GM12878 (cell line): ENCODE measurements around the gene HSBP1L1. TPM values are rescaled to one million over a fixed set of nuclear protein-coding genes. Genes with fewer than 3 reads are reported as not detected.

Experiments
- ATAC-seq: fragments of 200-7000 bp; cut with Tn5 transposase; 3 replicates; pipeline ENCODE4 v1.9.1; 2020; ENCODE audit warnings: mild to moderate bottlenecking, moderate library complexity
- BruUV-seq: library from RNA; stranded (reverse); fragments of 400-500 nt; replicated peaks from 2 replicates; lab custom pipeline; 2021; lab: Mats Ljungman, UMichigan
- CTCF ChIA-PET: fragments of 300-600 bp; sonication (Branson Sonifier 250); formaldehyde crosslinking; extraction: SDS; loops from one replicate; lab custom pipeline; 2021; ENCODE audit warnings: inconsistent platforms; lab: Yijun Ruan, JAX
- POLR2A ChIA-PET: fragments of 350-600 bp; formaldehyde crosslinking; extraction: SDS; loops from one replicate; lab custom pipeline; 2021; ENCODE audit warnings: inconsistent platforms; lab: Charles Lee
- RAD21 ChIA-PET: fragments of 300-600 bp; sonication (Branson Sonifier 250); formaldehyde crosslinking; loops from one replicate; lab custom pipeline; 2023; ENCODE audit warnings: antibody characterized with exemption; ENCODE audit not compliant: unreplicated experiment; lab: Charles Lee
- SMC1A ChIA-PET: fragments of 300-600 bp; sonication (Branson Sonifier 250); formaldehyde crosslinking; loops from one replicate; lab custom pipeline; 2023; ENCODE audit not compliant: unreplicated experiment, uncharacterized antibody; lab: Charles Lee
- DNase-seq: peaks from one replicate; pipeline ENCODE4 v3.0.0-alpha.2; 2011; ENCODE audit warnings: low read depth, low spot score
- FAIRE-seq: peaks from 3 replicates; lab custom pipeline; 2011; peaks lifted over from hg19 to GRCh38; lab: Jason Lieb, UNC
- H2AFZ ChIP-seq: 2 replicates; pipeline ENCODE4 v1.6.0; 2011; ENCODE audit warnings: low read depth, low read length, control low read depth; ENCODE audit not compliant: control insufficient read depth
- H3K27ac ChIP-seq: 2 replicates; pipeline ENCODE4 v1.5.1; 2011; ENCODE audit warnings: control low read depth; ENCODE audit not compliant: control insufficient read depth, insufficient read depth
- H3K27me3 ChIP-seq, 2 experiments: replicated peaks in 1 of 2; 2 replicates each; pipeline versions ENCODE4 v1.6.0 to v1.6.1; 2011; ENCODE audit warnings: low read length in 1 of 2; ENCODE audit not compliant: control insufficient read depth in 2 of 2, insufficient read depth in 2 of 2
- H3K36me3 ChIP-seq, 2 experiments: 2 replicates each; pipeline ENCODE4 v1.5.1; 2011; ENCODE audit warnings: low read length in 1 of 2; ENCODE audit not compliant: control insufficient read depth in 2 of 2, insufficient read depth in 2 of 2
- H3K4me1 ChIP-seq: 2 replicates; pipeline ENCODE4 v1.6.1; 2011; ENCODE audit warnings: mild to moderate bottlenecking, low read length, moderate library complexity, mixed read lengths; ENCODE audit not compliant: control insufficient read depth, insufficient read depth
- H3K4me2 ChIP-seq: 2 replicates; pipeline ENCODE4 v1.6.0; 2011; ENCODE audit warnings: control low read depth; ENCODE audit not compliant: control insufficient read depth, insufficient read depth
- H3K4me3 ChIP-seq: fragments of 200-600 bp; sonication (generic); 2 replicates; pipeline ENCODE4 v1.5.1; 2016
- H3K79me2 ChIP-seq: 2 replicates; pipeline ENCODE4 v1.6.0; 2011; ENCODE audit warnings: low read length; ENCODE audit not compliant: control insufficient read depth, insufficient read depth
- H3K9ac ChIP-seq: 2 replicates; pipeline ENCODE4 v1.8.0; 2011; ENCODE audit warnings: low read length, control low read depth, mixed read lengths; ENCODE audit not compliant: control insufficient read depth, insufficient read depth
- H3K9me3 ChIP-seq: replicated peaks from 3 replicates; pipeline ENCODE4 v1.5.1; 2011; ENCODE audit warnings: mild to moderate bottlenecking, low read length; ENCODE audit not compliant: control insufficient read depth, insufficient read depth
- H4K20me1 ChIP-seq: 2 replicates; pipeline ENCODE4 v1.6.0; 2011; ENCODE audit not compliant: control insufficient read depth, insufficient read depth
- BCL11A ChIP-seq: IDR thresholded peaks from 2 replicates; pipeline ENCODE4 v1.6.1; 2011; ENCODE audit warnings: low read depth, low read length
- CHD1 ChIP-seq: IDR thresholded peaks from 2 replicates; pipeline ENCODE4 v1.6.1; 2012; ENCODE audit warnings: low read depth, low read length, improper control_type of control experiment
- CREB1 ChIP-seq: IDR thresholded peaks from 2 replicates; pipeline ENCODE4 v1.6.1; 2012; ENCODE audit warnings: low read depth, mild to moderate bottlenecking, inconsistent platforms
- EZH2 ChIP-seq: IDR thresholded peaks from 2 replicates; pipeline ENCODE4 v1.6.1; 2012; ENCODE audit warnings: low read depth, mild to moderate bottlenecking, control low read depth, inconsistent platforms, low read length, borderline replicate concordance; ENCODE audit not compliant: control insufficient read depth
- KAT2A ChIP-seq: conservative IDR thresholded peaks from 2 replicates; pipeline ENCODE4 v1.6.1; 2011; ENCODE audit warnings: low read depth, low read length; ENCODE audit not compliant: control insufficient read depth
- MYC ChIP-seq: IDR thresholded peaks from 2 replicates; pipeline ENCODE4 v1.6.1; 2011; ENCODE audit warnings: mild to moderate bottlenecking, low read length, moderate library complexity, inconsistent platforms; ENCODE audit not compliant: insufficient read depth, insufficient replicate concordance, insufficient read length, severe bottlenecking
- NBN ChIP-seq: fragments of 450-650 bp; IDR thresholded peaks from 2 replicates; pipeline ENCODE4 v1.6.1; 2016
- RAD51 ChIP-seq: fragments of 450-650 bp; IDR thresholded peaks from 2 replicates; pipeline ENCODE4 v1.6.1; 2016; ENCODE audit warnings: moderate library complexity, mild to moderate bottlenecking, inconsistent platforms
- WGBS: methylation state at CpG from one replicate; pipeline ENCODE4 v1.1.6; 2016; ENCODE audit warnings: low lambda C conversion rate; ENCODE audit not compliant: insufficient replicate concordance, insufficient coverage; ENCODE audit errors: missing lambda C conversion rate; 5-methylcytosine and 5-hydroxymethylcytosine counted together
- in situ Hi-C: fragments of 300-500 bp; cut with MboI; formaldehyde crosslinking; loops from 9 replicates; pipeline ENCODE4 v1.14.3; 2018; ENCODE audit warnings: mixed read lengths
- intact Hi-C: fragments of 100-400 bp; cut with micrococcal nuclease; formaldehyde crosslinking; loops from one replicate; pipeline ENCODE4 v1.14.2; 2022; ENCODE audit not compliant: unreplicated experiment
- polyA plus RNA-seq, 11 experiments: library from polyadenylated mRNA; depleted of rRNA in 4 of 11; unstranded in 6 of 11; stranded (reverse) in 5 of 11; fragments of >200 nt; fragmentation: Nextera tagmentation in 4 of 11; fragmentation: Illumina TruSeq in 1 of 11; extraction: Ambion mirVana in 4 of 11; extraction: Trizol in 1 of 11; gene quantifications; 1 replicate in 1 of 11; 2 replicates in 10 of 11; pipeline versions ENCODE4 v1.2.1 to v1.2.3, GENCODE V29; 2011 to 2016; ENCODE audit warnings: inconsistent platforms in 2 of 11, missing spikeins in 2 of 11, low read depth in 1 of 11
- total RNA-seq, 4 experiments: library from RNA; depleted of rRNA in 3 of 4; stranded (reverse); fragments of >200 nt in 3 of 4; fragmentation: Illumina TruSeq in 1 of 4; extraction: Trizol in 1 of 4; gene quantifications; 2 replicates each; pipeline versions ENCODE4 v1.2.1 to v1.2.3, GENCODE V29; 2013 to 2021
- TF ChIP-seq, protein P1 (sequence below): IDR thresholded peaks from 2 replicates; pipeline ENCODE4 v1.6.1; 2011; ENCODE audit warnings: low read depth, low read length, improper control_type of control experiment, borderline replicate concordance
- TF ChIP-seq, protein P2 (sequence below): fragments of 450-650 bp; IDR thresholded peaks from 2 replicates; pipeline ENCODE4 v1.6.1; 2017; ENCODE audit warnings: low read depth, mild to moderate bottlenecking, moderate library complexity
- TF ChIP-seq, protein P3 (sequence below): IDR thresholded peaks from 2 replicates; pipeline ENCODE4 v1.6.1; 2011; ENCODE audit warnings: low read depth, mild to moderate bottlenecking, low read length, moderate library complexity, borderline replicate concordance; ENCODE audit errors: extremely low read depth

The HSBP1L1 gene
- total and polyA plus RNA-seq, 10 of the 15 experiments (the other 5 are each of a cell fraction or from before 2014, with no cell fraction given), result 0.97 to 14.0 (median 6.9) TPM; not detected in 1

DNA sequence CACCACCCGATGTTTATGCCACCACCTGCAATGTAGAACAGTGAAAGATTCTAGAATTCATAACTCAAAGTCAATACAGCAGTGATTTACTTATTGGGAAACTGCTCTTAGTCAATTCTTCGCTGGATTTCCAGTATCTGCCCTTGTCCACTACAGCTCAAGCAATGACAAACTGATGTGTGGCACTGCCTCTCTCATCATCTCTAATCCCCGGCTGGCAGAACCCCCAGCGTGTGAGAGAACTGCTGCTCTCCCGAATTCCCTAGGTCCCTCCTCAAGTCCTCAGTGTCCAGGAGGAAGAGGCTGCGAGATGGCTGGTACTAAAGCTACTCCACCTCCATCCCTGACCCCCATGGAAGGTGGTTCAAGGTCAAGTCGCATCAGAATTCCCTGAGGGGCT, 22.3 kb downstream of the HSBP1L1 start:
- no peaks in the 10 kb centered on the region; the same call in 1 of the 2 replicates for H3K4me1 ChIP-seq
- H2AFZ ChIP-seq, result no peak overlapping the region
- H3K9ac ChIP-seq, result peak overlapping the region; percentile 93
- ChIA-PET CTCF (interaction anchor here (0.9 to 1.7 kb wide), 9 partner anchors 13 to 275 kb away, joined by 3 to 9 read pairs (median 4); partner anchors contain the start of gene RBFA), POLR2A (interaction anchor here (0.6 to 1.1 kb wide), 2 partner anchors 23 to 115 kb away, joined by 3 to 4 read pairs; no protein-coding TSS in a partner anchor), SMC1A (interaction anchor here (1.2 to 2.2 kb wide), 7 partner anchors 14 to 590 kb away, joined by 3 to 13 read pairs (median 3); partner anchors contain the start of genes HSBP1L1 and SLC66A2), RAD21 (interaction anchor here (1.0 to 2.1 kb wide), 2 partner anchors 23 to 37 kb away, joined by 4 to 9 read pairs; partner anchors contain the start of gene HSBP1L1)
- H4K20me1 ChIP-seq, result peaks cover 8% of the 10 kb centered on the region; the same call in 1 of the 2 replicates
- no TSS peak for BruUV-seq
- peak overlapping the region; percentile 72 for H3K4me3 ChIP-seq
- H3K36me3 ChIP-seq, result peaks cover 2 to 7% of the 10 kb centered on the region in 2 experiments; a peak in 3 of 4 replicates
- no peak overlapping the region; the same call in 1 of the 2 replicates for H3K27ac ChIP-seq
- FAIRE-seq (no peak), ATAC-seq (no peak), DNase-seq (no peak)
- intact Hi-C loops (loop anchor here (5.0 to 10.0 kb wide), 5 partner anchors 34 to 304 kb away; partner anchors contain the start of genes KCNG2, RBFA and SLC66A2), in situ Hi-C loops (no loop called here)
- TF ChIP-seq KAT2A, result no peak
- TF ChIP-seq, protein P1, sequence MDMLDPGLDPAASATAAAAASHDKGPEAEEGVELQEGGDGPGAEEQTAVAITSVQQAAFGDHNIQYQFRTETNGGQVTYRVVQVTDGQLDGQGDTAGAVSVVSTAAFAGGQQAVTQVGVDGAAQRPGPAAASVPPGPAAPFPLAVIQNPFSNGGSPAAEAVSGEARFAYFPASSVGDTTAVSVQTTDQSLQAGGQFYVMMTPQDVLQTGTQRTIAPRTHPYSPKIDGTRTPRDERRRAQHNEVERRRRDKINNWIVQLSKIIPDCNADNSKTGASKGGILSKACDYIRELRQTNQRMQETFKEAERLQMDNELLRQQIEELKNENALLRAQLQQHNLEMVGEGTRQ, result no peak
- peak overlapping the region; percentile 70 for H3K4me2 ChIP-seq
- no peaks in the 10 kb centered on the region for H3K9me3 ChIP-seq
- 21% methylated on average over 7 of the region's 7 CpGs for WGBS
- H3K27me3 ChIP-seq, result no peaks in the 10 kb centered on the region
- H3K79me2 ChIP-seq, result peaks cover 71% of the 10 kb centered on the region

DNA sequence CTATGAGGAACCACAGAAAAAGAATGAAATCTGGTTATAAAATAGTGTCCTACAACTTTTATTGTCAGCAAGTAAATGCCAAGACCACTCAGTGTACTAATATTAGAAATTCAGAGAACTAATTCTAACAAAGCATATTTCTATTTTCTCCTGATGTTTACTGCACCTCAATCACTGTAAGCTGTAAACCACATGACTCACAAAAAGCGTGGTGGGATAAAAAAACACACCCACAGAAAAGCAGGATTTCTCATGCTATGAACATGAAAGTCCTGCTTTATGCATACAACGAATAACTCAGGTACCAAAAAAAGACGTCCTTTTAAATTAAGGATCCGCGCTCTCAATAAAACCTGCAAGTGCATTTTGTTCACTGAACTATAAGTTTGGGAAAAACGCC, 23.1 kb downstream of the HSBP1L1 start:
- H3K4me3 ChIP-seq, result peak overlapping the region; percentile 72
- H4K20me1 ChIP-seq, result peaks cover 2% of the 10 kb centered on the region; the same call in 1 of the 2 replicates
- ChIA-PET RAD21 (interaction anchor here (0.5 to 2.1 kb wide), 2 partner anchors 24 to 46 kb away, joined by 3 to 9 read pairs; partner anchors contain the start of genes HSBP1L1 and RBFA), SMC1A (interaction anchor here (1.1 to 2.2 kb wide), 6 partner anchors 15 to 590 kb away, joined by 3 to 13 read pairs (median 3); partner anchors contain the start of gene HSBP1L1), POLR2A (interaction anchor here (0.9 to 1.1 kb wide), 2 partner anchors 10 to 24 kb away, joined by 3 read pairs; no protein-coding TSS in a partner anchor), CTCF (interaction anchor here (0.8 to 1.7 kb wide), 9 partner anchors 8 to 274 kb away, joined by 3 to 9 read pairs (median 4); partner anchors contain the start of gene RBFA)
- intact Hi-C loops, result loop anchor here (5.0 to 10.0 kb wide), 5 partner anchors 35 to 305 kb away; partner anchors contain the start of genes KCNG2, RBFA and SLC66A2
- in situ Hi-C loops, result no loop called here
- 0% methylated on average over 6 of the region's 6 CpGs for WGBS
- DNase-seq (no peak), FAIRE-seq (no peak), ATAC-seq (no peak)
- peak overlapping the region; percentile 58 for H2AFZ ChIP-seq
- TF ChIP-seq, protein P2, sequence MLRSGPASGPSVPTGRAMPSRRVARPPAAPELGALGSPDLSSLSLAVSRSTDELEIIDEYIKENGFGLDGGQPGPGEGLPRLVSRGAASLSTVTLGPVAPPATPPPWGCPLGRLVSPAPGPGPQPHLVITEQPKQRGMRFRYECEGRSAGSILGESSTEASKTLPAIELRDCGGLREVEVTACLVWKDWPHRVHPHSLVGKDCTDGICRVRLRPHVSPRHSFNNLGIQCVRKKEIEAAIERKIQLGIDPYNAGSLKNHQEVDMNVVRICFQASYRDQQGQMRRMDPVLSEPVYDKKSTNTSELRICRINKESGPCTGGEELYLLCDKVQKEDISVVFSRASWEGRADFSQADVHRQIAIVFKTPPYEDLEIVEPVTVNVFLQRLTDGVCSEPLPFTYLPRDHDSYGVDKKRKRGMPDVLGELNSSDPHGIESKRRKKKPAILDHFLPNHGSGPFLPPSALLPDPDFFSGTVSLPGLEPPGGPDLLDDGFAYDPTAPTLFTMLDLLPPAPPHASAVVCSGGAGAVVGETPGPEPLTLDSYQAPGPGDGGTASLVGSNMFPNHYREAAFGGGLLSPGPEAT, result 0 out of 2 replicates have a peak, but pooled peaks have one; percentile 20
- no peak for TF ChIP-seq BCL11A
- TF ChIP-seq, protein P3, sequence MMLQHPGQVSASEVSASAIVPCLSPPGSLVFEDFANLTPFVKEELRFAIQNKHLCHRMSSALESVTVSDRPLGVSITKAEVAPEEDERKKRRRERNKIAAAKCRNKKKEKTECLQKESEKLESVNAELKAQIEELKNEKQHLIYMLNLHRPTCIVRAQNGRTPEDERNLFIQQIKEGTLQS, result no peak
- no peak for TF ChIP-seq CREB1
- 0 out of 2 replicates have a peak, but pooled peaks have one; percentile 8 for TF ChIP-seq CHD1
- 0 out of 2 replicates have a peak, but pooled peaks have one; percentile 18 for TF ChIP-seq RAD51
- no peak for TF ChIP-seq MYC
- TF ChIP-seq EZH2, result no peak
- 0 out of 2 replicates have a peak, but pooled peaks have one; percentile 7 for TF ChIP-seq NBN
- H3K4me2 ChIP-seq, result peak overlapping the region; percentile 70
- peaks cover 62% of the 10 kb centered on the region for H3K79me2 ChIP-seq
- no peaks in the 10 kb centered on the region for H3K4me1 ChIP-seq
- peaks cover 0 to 7% of the 10 kb centered on the region in 2 experiments; a peak in 3 of 4 replicates for H3K36me3 ChIP-seq
- H3K9me3 ChIP-seq, result no peaks in the 10 kb centered on the region
- H3K27ac ChIP-seq, result peak overlapping the region; percentile 67
- no TSS peak for BruUV-seq
- peak overlapping the region; percentile 93 for H3K9ac ChIP-seq
- no peaks in the 10 kb centered on the region for H3K27me3 ChIP-seq
